DMS79 treated with DMSO at 0.1 percent for 48 hours (cell line): ENCODE results near the gene ERGIC3.
"Not testable (repeated sequence)": the region's sequence is repeated elsewhere in the genome, so short reads cannot be mapped to it uniquely, and the experiment has no call there.

Experiments
- DNase-seq: peaks from one replicate; lab custom pipeline; 2025; lab: John Stamatoyannopoulos, UW

The ERGIC3 gene

GRCh38 chr20:35518955-35519354 lies 22.9 kb upstream of the ERGIC3 start:
- no peak for DNase-seq

- no peak for DNase-seq
Observed at GRCh38 chr20:35523298-35523888, 18.5 kb upstream of the ERGIC3 start.

GRCh38 chr20:35525639-35526038 lies 16.2 kb upstream of the ERGIC3 start:
- DNase-seq = no peak

- DNase-seq = no peak
Observed at GRCh38 chr20:35527122-35527769, 14.6 kb upstream of the ERGIC3 start.

GRCh38 chr20:35529552-35529951 lies 12.3 kb upstream of the ERGIC3 start, which contains the start of gene C20orf173:
Gene C20orf173, minus strand, starts transcription at chr20:35529652. Its CDS starts 279 bp downstream, at chr20:35529373.
- no peak for DNase-seq

GRCh38 chr20:35539756-35540212 lies 2.1 kb upstream of the ERGIC3 start:
- peak; percentile 88 for DNase-seq

- no peak for DNase-seq
Observed at GRCh38 chr20:35541118-35541782, 628 bp upstream of the ERGIC3 start.

- DNase-seq = no peak
Observed at GRCh38 chr20:35542990-35543389, 1.1 kb downstream of the ERGIC3 start.

- DNase-seq = no peak
Observed at GRCh38 chr20:35544436-35544835, 2.6 kb downstream of the ERGIC3 start.

- not testable (repeated sequence) for DNase-seq
Observed at GRCh38 chr20:35544941-35545340, 3.1 kb downstream of the ERGIC3 start.

- DNase-seq = no peak
Observed at GRCh38 chr20:35546127-35546526, 4.2 kb downstream of the ERGIC3 start.

- DNase-seq = no peak
Observed at GRCh38 chr20:35547329-35547728, 5.5 kb downstream of the ERGIC3 start.

- DNase-seq = no peak
Observed at GRCh38 chr20:35551503-35551902, 9.6 kb downstream of the ERGIC3 start.

GRCh38 chr20:35552914-35553313 lies 11.0 kb downstream of the ERGIC3 start:
- no peak for DNase-seq

GRCh38 chr20:35555461-35555860 lies 13.6 kb downstream of the ERGIC3 start:
- not testable (repeated sequence) for DNase-seq

GRCh38 chr20:35555951-35556645 lies 14.2 kb downstream of the ERGIC3 start:
- no peak for DNase-seq

GRCh38 chr20:35556871-35557270 lies 15.0 kb downstream of the ERGIC3 start:
- DNase-seq = no peak

- DNase-seq = no peak
Observed at GRCh38 chr20:35558451-35558850, 16.6 kb downstream of the ERGIC3 start.

GRCh38 chr20:35559042-35559693 lies 17.3 kb downstream of the ERGIC3 start:
- no peak for DNase-seq

GRCh38 chr20:35560105-35560511 lies 18.2 kb downstream of the ERGIC3 start:
- DNase-seq = no peak

- DNase-seq = no peak
Observed at GRCh38 chr20:35560541-35560940, 18.7 kb downstream of the ERGIC3 start.

GRCh38 chr20:35561268-35561667 lies 19.4 kb downstream of the ERGIC3 start:
- DNase-seq = peak; percentile 74
